Esophagus squamous epithelium (tissue), 5 donors: ENCODE data around the gene SAPCD2. TPM values are rescaled to one million over a fixed set of nuclear protein-coding genes. Genes with fewer than 3 reads are reported as not detected.
A peak's percentile ranks its signal among the peaks of the same experiment; 100 is the strongest.

Source experiments
- DNase-seq: peaks from one replicate; lab custom pipeline; 2025; lab: John Stamatoyannopoulos, UW
- H3K27ac ChIP-seq, 4 donors: fragments of 200-600 bp; sonication (generic); one replicate each; pipeline ENCODE4 v1.5.1; 2016 to 2019; ENCODE audit warnings: mild to moderate bottlenecking in 1 of 4
- H3K27me3 ChIP-seq, 4 donors: fragments of 200-600 bp; sonication (generic); 1 replicate in 3 of 4; 2 replicates in 1 of 4; pipeline versions ENCODE4 v1.5.1 to v1.6.0; 2017 to 2021; ENCODE audit warnings: antibody characterized with exemption in 1 of 4
- H3K36me3 ChIP-seq, 3 donors: fragments of 200-600 bp; sonication (generic); one replicate each; pipeline ENCODE4 v1.5.1; 2016 to 2019
- H3K4me1 ChIP-seq, 3 donors: fragments of 200-600 bp; sonication (generic); one replicate each; pipeline ENCODE4 v1.5.1; 2017 to 2019
- H3K4me3 ChIP-seq, 4 donors: fragments of 200-600 bp; sonication (generic); 1 replicate in 3 of 4; 2 replicates in 1 of 4; pipeline ENCODE4 v1.5.1; 2016 to 2019; ENCODE audit warnings: mild to moderate bottlenecking in 2 of 4, moderate library complexity in 1 of 4
- H3K9me3 ChIP-seq, 3 donors: fragments of 200-600 bp; sonication (generic); one replicate each; pipeline ENCODE4 v1.5.1; 2016 to 2019
- CTCF ChIP-seq, 6 experiments: fragments of 450-650 bp in 4 of 6; fragments of 200-600 bp in 2 of 6; sonication (generic) in 2 of 6; IDR thresholded peaks; one replicate each; pipeline ENCODE4 v1.5.1; 2016 to 2019; ENCODE audit warnings: antibody characterized with exemption in 6 of 6, mild to moderate bottlenecking in 4 of 6, moderate library complexity in 4 of 6
- POLR2A ChIP-seq, 4 donors: fragments of 450-650 bp; IDR thresholded peaks; one replicate each; pipeline ENCODE4 v1.6.1; 2017; ENCODE audit warnings: antibody characterized with exemption in 4 of 4, mild to moderate bottlenecking in 4 of 4, moderate library complexity in 3 of 4
- WGBS, 2 donors: methylation state at CpG; one replicate each; pipeline ENCODE4 v1.1.5; 2018; 5-methylcytosine and 5-hydroxymethylcytosine counted together
- intact Hi-C: fragments of 100-400 bp; cut with DNase I; formaldehyde crosslinking; loops from one replicate; pipeline ENCODE4 v1.15.0; 2022
- total RNA-seq, 4 donors: library from RNA; depleted of rRNA; stranded (reverse); fragments of >200 nt; gene quantifications; one replicate each; pipeline ENCODE4 v1.1.0, GENCODE V29; 2016
- donor health status: DM: yes; HTN: yes; CAD: no.

Gene SAPCD2
- total RNA-seq, 4 donors from 2014 or later = 8.2 to 21.2 (median 14.7) TPM

- intact Hi-C loops = no loop called here
- TF ChIP-seq CTCF (IDR thresholded peaks at IDR 0.05) (no peak), POLR2A (IDR thresholded peaks at IDR 0.05) (no peak)
- no peak for DNase-seq
- no peaks in the 10 kb centered on the region for H3K27me3 ChIP-seq
- 66% methylated on average over 10 to 11 of the region's 11 CpGs for WGBS, 2 donors
- peak overlapping the region in 2 of 4 donors; percentile 51 to 90 for H3K27ac ChIP-seq
- no peak overlapping the region for H3K4me3 ChIP-seq
- H3K4me1 ChIP-seq = peaks cover 37 to 55% (median 41%) of the 10 kb centered on the region in 3 donors
- H3K9me3 ChIP-seq = no peaks in the 10 kb centered on the region
- H3K36me3 ChIP-seq = peaks cover 4 to 55% (median 5%) of the 10 kb centered on the region in 3 donors
Observed at GRCh38 chr9:137089232-137089947, 19.0 kb upstream of the SAPCD2 start.

GRCh38 chr9:137088121-137088520 lies 17.8 kb upstream of the SAPCD2 start:
- WGBS, 2 donors = 77 to 80% methylated on average over 5 of the region's 5 CpGs

GRCh38 chr9:137087409-137087925 lies 17.1 kb upstream of the SAPCD2 start:
- DNase-seq = no peak
- Histone ChIP-seq H3K27ac (peak overlapping the region; percentile 90 to 99 (median 98)), H3K36me3 (peaks cover 4 to 44% (median 5%) of the 10 kb centered on the region in 3 donors), H3K4me3 (peak overlapping the region; percentile 69 to 93 (median 84)), H3K4me1 (peaks cover 50 to 74% (median 53%) of the 10 kb centered on the region in 3 donors), H3K27me3 (no peaks in the 10 kb centered on the region), H3K9me3 (no peaks in the 10 kb centered on the region)
- TF ChIP-seq POLR2A (IDR thresholded peaks at IDR 0.05) (no peak), CTCF (IDR thresholded peaks at IDR 0.05) (no peak)
- intact Hi-C loops = no loop called here
- 6 to 23% methylated on average over 7 to 11 of the region's 22 CpGs for WGBS, 2 donors

More at GRCh38 chr9:137088121-137088520, 17.8 kb upstream of the SAPCD2 start:
- intact Hi-C loops = no loop called here
- peaks cover 4 to 44% (median 5%) of the 10 kb centered on the region in 3 donors for H3K36me3 ChIP-seq
- no peaks in the 10 kb centered on the region for H3K9me3 ChIP-seq
- TF ChIP-seq CTCF (IDR thresholded peaks at IDR 0.05) (no peak), POLR2A (IDR thresholded peaks at IDR 0.05) (no peak)
- H3K4me3 ChIP-seq = no peak overlapping the region
- peak overlapping the region in 2 of 4 donors; percentile 51 to 90 for H3K27ac ChIP-seq
- no peak for DNase-seq
- no peaks in the 10 kb centered on the region for H3K27me3 ChIP-seq
- peaks cover 50 to 68% (median 50%) of the 10 kb centered on the region in 3 donors for H3K4me1 ChIP-seq

GRCh38 chr9:137086531-137087408 lies 16.4 kb upstream of the SAPCD2 start, which contains the start of gene MAN1B1:
Gene MAN1B1 (plus strand): TSS chr9:137086985. CDS start chr9:137087000, 15 bp downstream.
- peak; percentile 94 for DNase-seq
- Histone ChIP-seq H3K27ac (peak within 1 kb of the TSS; percentile 90 to 99 (median 98)), H3K36me3 (peaks cover 4 to 44% (median 5%) of the 10 kb centered on the region in 3 donors), H3K4me1 (peaks cover 50 to 75% (median 53%) of the 10 kb centered on the region in 3 donors), H3K9me3 (no peaks in the 10 kb centered on the region), H3K27me3 (no peaks in the 10 kb centered on the region), H3K4me3 (peak within 1 kb of the TSS; percentile 69 to 93 (median 84))
- intact Hi-C loops = no loop called here
- 0 to 10% methylated on average over 1 to 2 of the region's 101 CpGs for WGBS, 2 donors
- peak in 3 of 4 donors; percentile 71 to 89 (median 85) for TF ChIP-seq POLR2A (IDR thresholded peaks at IDR 0.05)
- peak in 2 of 6 experiments; percentile 4 to 56 for TF ChIP-seq CTCF (IDR thresholded peaks at IDR 0.05)
